PFSK-1 (cell line): ENCODE data around the gene FCF1.

Source experiments
- FOXP2 ChIP-seq: optimal IDR thresholded peaks from 2 replicates; pipeline ENCODE3; 2011; ENCODE audit warnings: borderline replicate concordance, control low read depth, inconsistent platforms; ENCODE audit not compliant: insufficient read depth; ENCODE audit errors: extremely low read length, extremely low read depth
- POLR2AphosphoS5 ChIP-seq: IDR thresholded peaks from 2 replicates; pipeline ENCODE4 v1.6.1; 2012; ENCODE audit warnings: low read depth, mild to moderate bottlenecking, control low read depth, low read length, moderate library complexity
- REST ChIP-seq, 2 experiments: IDR thresholded peaks; 2 replicates each; pipeline versions ENCODE4 v1.6.1 to v1.8.0; 2011 to 2012; ENCODE audit warnings: low read depth in 2 of 2, low read length in 2 of 2, control low read depth in 1 of 2, inconsistent platforms in 1 of 2, mild to moderate bottlenecking in 1 of 2, moderate library complexity in 1 of 2; ENCODE audit not compliant: insufficient read depth in 1 of 2
- SIN3A ChIP-seq: IDR thresholded peaks from 2 replicates; pipeline ENCODE4 v1.6.1; 2012; ENCODE audit warnings: mild to moderate bottlenecking, low read length, moderate library complexity, borderline replicate concordance; ENCODE audit not compliant: insufficient read depth
- TAF1 ChIP-seq: IDR thresholded peaks from 2 replicates; pipeline ENCODE4 v1.6.1; 2012; ENCODE audit warnings: low read length, control low read depth, borderline replicate concordance; ENCODE audit not compliant: insufficient read depth

The FCF1 gene

GRCh38 chr14:74713395-74713735 is 421 bp downstream of the FCF1 start:
- TF ChIP-seq TAF1 (no peak), POLR2AphosphoS5 (no peak), FOXP2 (no peak), REST (IDR thresholded peaks at IDR 0.05; ENCODE audit: insufficient read depth in 1 of 2, low read depth in 2 of 2, low read length in 2 of 2) (no peak), SIN3A (no peak)

DNA sequence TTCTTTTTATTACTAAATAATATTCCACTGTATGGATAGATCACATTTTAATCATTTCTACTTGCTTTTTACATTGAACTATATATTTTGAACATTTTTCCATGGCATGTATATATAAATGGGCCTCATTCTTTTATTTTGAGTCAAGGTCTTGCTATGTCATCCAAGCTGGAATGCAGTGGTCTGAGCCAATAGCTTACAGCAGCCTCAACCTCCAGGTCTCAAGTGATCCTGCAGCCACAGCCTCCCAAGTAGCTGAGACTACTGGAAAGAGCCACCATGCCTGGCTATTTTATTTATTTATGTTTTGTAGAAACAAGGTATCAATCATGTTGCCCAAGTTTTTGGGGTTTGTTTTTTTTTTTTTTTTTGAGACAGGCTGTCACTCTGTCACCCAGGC is 7.6 kb downstream of the FCF1 start:
- no peak for TF ChIP-seq FOXP2
- no peak for TF ChIP-seq POLR2AphosphoS5
- TF ChIP-seq TAF1 = no peak
- TF ChIP-seq SIN3A = no peak
- no peak for TF ChIP-seq REST (IDR thresholded peaks at IDR 0.05; ENCODE audit: insufficient read depth in 1 of 2, low read depth in 2 of 2, low read length in 2 of 2)

DNA sequence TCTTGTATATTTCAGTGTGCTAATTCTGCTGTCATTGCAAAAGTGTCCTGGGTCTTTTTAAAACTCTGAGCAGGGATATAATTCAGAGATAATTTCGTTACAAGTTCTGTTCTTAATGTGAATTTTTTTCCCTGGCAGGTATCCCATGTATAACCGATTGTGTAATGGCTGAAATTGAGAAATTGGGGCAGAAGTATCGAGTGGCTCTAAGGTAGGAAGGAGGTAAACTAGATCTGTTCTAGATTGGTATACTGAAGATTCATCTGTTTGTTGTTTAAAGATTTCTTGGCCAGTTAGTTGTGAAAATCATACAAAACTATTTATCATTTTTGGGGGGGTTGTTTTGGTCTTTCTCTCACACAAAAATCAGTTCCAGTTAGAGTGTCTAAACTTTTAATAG is 10.2 kb downstream of the FCF1 start:
- TF ChIP-seq TAF1 (no peak), POLR2AphosphoS5 (no peak), SIN3A (no peak), FOXP2 (no peak)

GRCh38 chr14:74732387-74732786 is 19.4 kb downstream of the FCF1 start:
- TF ChIP-seq REST (IDR thresholded peaks at IDR 0.05; ENCODE audit: insufficient read depth in 1 of 2, low read depth in 2 of 2, low read length in 2 of 2) (no peak), TAF1 (no peak), POLR2AphosphoS5 (no peak), FOXP2 (no peak), SIN3A (no peak)

- no peak for TF ChIP-seq REST (IDR thresholded peaks at IDR 0.05; ENCODE audit: insufficient read depth in 1 of 2, low read depth in 2 of 2, low read length in 2 of 2)
- TF ChIP-seq TAF1 = no peak
- no peak for TF ChIP-seq FOXP2
These were observed 20.3 kb downstream of the FCF1 start for GRCh38 chr14:74733221-74733620.
